SK-N-SH treated with all-trans-retinoic acid at 6 μM for 48 hours (cell line): ENCODE results near the gene TIMP2.

Source experiments
- ARNTL ChIP-seq: fragments of 450-650 bp; formaldehyde crosslinking; IDR thresholded peaks from 2 replicates; pipeline ENCODE4 v1.5.0; 2020; ENCODE audit warnings: low read depth, mild to moderate bottlenecking, moderate library complexity, borderline replicate concordance
- BACH2 ChIP-seq: fragments of 250-450 bp; sonication (Bioruptor Pico); IDR thresholded peaks from 2 replicates; pipeline ENCODE4 v1.9.0; 2021; ENCODE audit warnings: mild to moderate bottlenecking, borderline replicate concordance
- CSDC2 ChIP-seq: fragments of 250-450 bp; sonication (Bioruptor Pico); IDR thresholded peaks from 2 replicates; pipeline ENCODE4 v1.5.0; 2020; ENCODE audit warnings: mild to moderate bottlenecking, moderate library complexity
- ESRRG ChIP-seq: fragments of 250-450 bp; sonication (Bioruptor Pico); IDR thresholded peaks from 2 replicates; pipeline ENCODE4 v1.6.1; 2021; ENCODE audit warnings: mild to moderate bottlenecking
- GLIS3 ChIP-seq: fragments of 250-450 bp; sonication (Bioruptor Pico); IDR thresholded peaks from 2 replicates; pipeline ENCODE4 v1.5.0; 2020; ENCODE audit warnings: mild to moderate bottlenecking, moderate library complexity
- ISL1 ChIP-seq: fragments of 250-450 bp; sonication (Bioruptor Pico); IDR thresholded peaks from 2 replicates; pipeline ENCODE4 v2.1.2; 2022; ENCODE audit warnings: mild to moderate bottlenecking, moderate library complexity
- RARB ChIP-seq: fragments of 250-450 bp; sonication (Bioruptor Pico); IDR thresholded peaks from 2 replicates; pipeline ENCODE4 v1.8.0; 2021; ENCODE audit warnings: mild to moderate bottlenecking, moderate library complexity
- ZC3H10 ChIP-seq: fragments of 250-450 bp; sonication (Bioruptor Pico); IDR thresholded peaks from 2 replicates; pipeline ENCODE4 v1.5.1; 2021; ENCODE audit warnings: mild to moderate bottlenecking, moderate library complexity
- ZFP3 ChIP-seq: fragments of 250-450 bp; sonication (Bioruptor Pico); IDR thresholded peaks from 2 replicates; pipeline ENCODE4 v1.5.0; 2020; ENCODE audit warnings: mild to moderate bottlenecking, moderate library complexity
- TF ChIP-seq, protein P1 (sequence below): fragments of 250-450 bp; sonication (Bioruptor Pico); IDR thresholded peaks from 2 replicates; pipeline ENCODE4 v1.5.0; 2020; ENCODE audit warnings: mild to moderate bottlenecking, moderate library complexity
- TF ChIP-seq, protein P2 (sequence below): fragments of 250-450 bp; sonication (Bioruptor Pico); IDR thresholded peaks from 2 replicates; pipeline ENCODE4 v1.5.1; 2021; ENCODE audit warnings: mild to moderate bottlenecking, moderate library complexity
- TF ChIP-seq, protein P3 (sequence below): fragments of 250-450 bp; sonication (Bioruptor Pico); IDR thresholded peaks from 2 replicates; pipeline ENCODE4 v1.8.0; 2020; ENCODE audit warnings: mild to moderate bottlenecking, moderate library complexity, borderline replicate concordance
- TF ChIP-seq, protein P4 (sequence below): fragments of 250-450 bp; sonication (Bioruptor Pico); IDR thresholded peaks from 2 replicates; pipeline ENCODE4 v1.8.0; 2021; ENCODE audit warnings: low read depth, mild to moderate bottlenecking, moderate library complexity, borderline replicate concordance

DNA sequence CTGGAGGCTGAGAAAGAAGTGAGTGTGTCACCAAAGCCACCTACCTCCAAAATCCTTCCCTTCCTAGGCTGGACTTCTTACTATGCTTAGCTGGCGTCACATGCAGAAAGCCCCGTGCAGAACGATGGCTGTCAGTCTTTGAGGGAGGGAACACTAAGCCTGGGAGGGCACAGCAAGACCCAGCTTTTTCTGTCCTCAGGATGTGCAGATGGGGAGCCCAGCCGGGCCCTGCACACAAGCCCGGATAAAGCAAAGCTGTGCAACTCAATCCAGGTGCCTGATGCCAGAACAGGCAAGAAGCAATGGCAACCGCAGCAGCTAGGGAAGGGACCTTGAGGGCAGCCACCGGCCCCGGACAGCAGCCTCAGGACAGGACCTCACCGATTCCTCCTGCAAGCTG is 70.7 kb downstream of the TIMP2 start:
- TF ChIP-seq CSDC2 (CRISPR knock-in tag) (no peak), BACH2 (CRISPR knock-in tag) (no peak), ZFP3 (CRISPR knock-in tag) (no peak), ESRRG (no peak), RARB (no peak), GLIS3 (CRISPR knock-in tag) (no peak), ARNTL (CRISPR knock-in tag) (no peak), ZC3H10 (CRISPR knock-in tag) (no peak), ISL1 (CRISPR knock-in tag) (no peak)
- TF ChIP-seq, protein P1, sequence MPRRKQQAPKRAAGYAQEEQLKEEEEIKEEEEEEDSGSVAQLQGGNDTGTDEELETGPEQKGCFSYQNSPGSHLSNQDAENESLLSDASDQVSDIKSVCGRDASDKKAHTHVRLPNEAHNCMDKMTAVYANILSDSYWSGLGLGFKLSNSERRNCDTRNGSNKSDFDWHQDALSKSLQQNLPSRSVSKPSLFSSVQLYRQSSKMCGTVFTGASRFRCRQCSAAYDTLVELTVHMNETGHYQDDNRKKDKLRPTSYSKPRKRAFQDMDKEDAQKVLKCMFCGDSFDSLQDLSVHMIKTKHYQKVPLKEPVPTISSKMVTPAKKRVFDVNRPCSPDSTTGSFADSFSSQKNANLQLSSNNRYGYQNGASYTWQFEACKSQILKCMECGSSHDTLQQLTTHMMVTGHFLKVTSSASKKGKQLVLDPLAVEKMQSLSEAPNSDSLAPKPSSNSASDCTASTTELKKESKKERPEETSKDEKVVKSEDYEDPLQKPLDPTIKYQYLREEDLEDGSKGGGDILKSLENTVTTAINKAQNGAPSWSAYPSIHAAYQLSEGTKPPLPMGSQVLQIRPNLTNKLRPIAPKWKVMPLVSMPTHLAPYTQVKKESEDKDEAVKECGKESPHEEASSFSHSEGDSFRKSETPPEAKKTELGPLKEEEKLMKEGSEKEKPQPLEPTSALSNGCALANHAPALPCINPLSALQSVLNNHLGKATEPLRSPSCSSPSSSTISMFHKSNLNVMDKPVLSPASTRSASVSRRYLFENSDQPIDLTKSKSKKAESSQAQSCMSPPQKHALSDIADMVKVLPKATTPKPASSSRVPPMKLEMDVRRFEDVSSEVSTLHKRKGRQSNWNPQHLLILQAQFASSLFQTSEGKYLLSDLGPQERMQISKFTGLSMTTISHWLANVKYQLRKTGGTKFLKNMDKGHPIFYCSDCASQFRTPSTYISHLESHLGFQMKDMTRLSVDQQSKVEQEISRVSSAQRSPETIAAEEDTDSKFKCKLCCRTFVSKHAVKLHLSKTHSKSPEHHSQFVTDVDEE: no peak
- TF ChIP-seq, protein P2, sequence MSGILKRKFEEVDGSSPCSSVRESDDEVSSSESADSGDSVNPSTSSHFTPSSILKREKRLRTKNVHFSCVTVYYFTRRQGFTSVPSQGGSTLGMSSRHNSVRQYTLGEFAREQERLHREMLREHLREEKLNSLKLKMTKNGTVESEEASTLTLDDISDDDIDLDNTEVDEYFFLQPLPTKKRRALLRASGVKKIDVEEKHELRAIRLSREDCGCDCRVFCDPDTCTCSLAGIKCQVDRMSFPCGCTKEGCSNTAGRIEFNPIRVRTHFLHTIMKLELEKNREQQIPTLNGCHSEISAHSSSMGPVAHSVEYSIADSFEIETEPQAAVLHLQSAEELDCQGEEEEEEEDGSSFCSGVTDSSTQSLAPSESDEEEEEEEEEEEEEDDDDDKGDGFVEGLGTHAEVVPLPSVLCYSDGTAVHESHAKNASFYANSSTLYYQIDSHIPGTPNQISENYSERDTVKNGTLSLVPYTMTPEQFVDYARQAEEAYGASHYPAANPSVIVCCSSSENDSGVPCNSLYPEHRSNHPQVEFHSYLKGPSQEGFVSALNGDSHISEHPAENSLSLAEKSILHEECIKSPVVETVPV (CRISPR knock-in tag): no peak
- TF ChIP-seq, protein P3, sequence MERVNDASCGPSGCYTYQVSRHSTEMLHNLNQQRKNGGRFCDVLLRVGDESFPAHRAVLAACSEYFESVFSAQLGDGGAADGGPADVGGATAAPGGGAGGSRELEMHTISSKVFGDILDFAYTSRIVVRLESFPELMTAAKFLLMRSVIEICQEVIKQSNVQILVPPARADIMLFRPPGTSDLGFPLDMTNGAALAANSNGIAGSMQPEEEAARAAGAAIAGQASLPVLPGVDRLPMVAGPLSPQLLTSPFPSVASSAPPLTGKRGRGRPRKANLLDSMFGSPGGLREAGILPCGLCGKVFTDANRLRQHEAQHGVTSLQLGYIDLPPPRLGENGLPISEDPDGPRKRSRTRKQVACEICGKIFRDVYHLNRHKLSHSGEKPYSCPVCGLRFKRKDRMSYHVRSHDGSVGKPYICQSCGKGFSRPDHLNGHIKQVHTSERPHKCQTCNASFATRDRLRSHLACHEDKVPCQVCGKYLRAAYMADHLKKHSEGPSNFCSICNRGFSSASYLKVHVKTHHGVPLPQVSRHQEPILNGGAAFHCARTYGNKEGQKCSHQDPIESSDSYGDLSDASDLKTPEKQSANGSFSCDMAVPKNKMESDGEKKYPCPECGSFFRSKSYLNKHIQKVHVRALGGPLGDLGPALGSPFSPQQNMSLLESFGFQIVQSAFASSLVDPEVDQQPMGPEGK (CRISPR knock-in tag): no peak
- TF ChIP-seq, protein P4, sequence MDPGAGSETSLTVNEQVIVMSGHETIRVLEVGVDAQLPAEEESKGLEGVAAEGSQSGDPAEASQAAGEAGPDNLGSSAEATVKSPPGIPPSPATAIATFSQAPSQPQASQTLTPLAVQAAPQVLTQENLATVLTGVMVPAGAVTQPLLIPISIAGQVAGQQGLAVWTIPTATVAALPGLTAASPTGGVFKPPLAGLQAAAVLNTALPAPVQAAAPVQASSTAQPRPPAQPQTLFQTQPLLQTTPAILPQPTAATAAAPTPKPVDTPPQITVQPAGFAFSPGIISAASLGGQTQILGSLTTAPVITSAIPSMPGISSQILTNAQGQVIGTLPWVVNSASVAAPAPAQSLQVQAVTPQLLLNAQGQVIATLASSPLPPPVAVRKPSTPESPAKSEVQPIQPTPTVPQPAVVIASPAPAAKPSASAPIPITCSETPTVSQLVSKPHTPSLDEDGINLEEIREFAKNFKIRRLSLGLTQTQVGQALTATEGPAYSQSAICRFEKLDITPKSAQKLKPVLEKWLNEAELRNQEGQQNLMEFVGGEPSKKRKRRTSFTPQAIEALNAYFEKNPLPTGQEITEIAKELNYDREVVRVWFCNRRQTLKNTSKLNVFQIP (CRISPR knock-in tag): no peak
